HCT116 (cell line): ENCODE data around the gene OSBP2. TPM values are rescaled to one million over a fixed set of nuclear protein-coding genes. Genes with fewer than 3 reads are reported as not detected.

Experiments used
- ATAC-seq: fragments of 200-7000 bp; cut with Tn5 transposase; 2 replicates; pipeline ENCODE4 v1.9.1; 2020; ENCODE audit warnings: mild to moderate bottlenecking, moderate library complexity
- BruUV-seq: library from RNA; stranded (reverse); fragments of 400-500 nt; replicated peaks from 2 replicates; lab custom pipeline; 2021; lab: Mats Ljungman, UMichigan
- CTCF ChIA-PET: fragments of 300-600 bp; sonication (Branson Sonifier 250); formaldehyde crosslinking; loops from one replicate; lab custom pipeline; 2021; ENCODE audit warnings: antibody characterized with exemption; lab: Charles Lee
- POLR2A ChIA-PET: fragments of 300-600, 350-600 bp; sonication (Branson Sonifier 250); formaldehyde crosslinking; loops from one replicate; lab custom pipeline; 2021; ENCODE audit warnings: antibody characterized with exemption; lab: Charles Lee
- RAD21 ChIA-PET, 2 experiments: fragments of 300-600 bp; sonication (Branson Sonifier 250); formaldehyde crosslinking; loops; one replicate each; lab custom pipeline; 2023; ENCODE audit warnings: low total read pairs in 2 of 2; ENCODE audit not compliant: uncharacterized antibody in 2 of 2, unreplicated experiment in 2 of 2, low non-redundant PET in 1 of 2; lab: Charles Lee
- DNase-seq: peaks from one replicate; pipeline ENCODE4 v3.0.0-alpha.2; 2010; ENCODE audit warnings: low read depth, low spot score
- H2AFZ ChIP-seq: fragments of 200-600 bp; shearing (Covaris generic), sonication (generic); 2 replicates; pipeline ENCODE4 v1.6.1; 2017; ENCODE audit warnings: low read depth, mixed run types, mixed read lengths, antibody characterized with exemption, low read length; ENCODE audit not compliant: poor library complexity, severe bottlenecking
- H3K27ac ChIP-seq: 2 replicates; pipeline ENCODE4 v1.5.1; 2012; ENCODE audit warnings: low read depth, low read length
- H3K27me3 ChIP-seq: fragments of 200-600 bp; sonication (generic); 2 replicates; pipeline ENCODE4 v1.6.1; 2016; ENCODE audit warnings: mixed run types, low read length, mixed read lengths; ENCODE audit not compliant: insufficient read depth
- H3K36me3 ChIP-seq, 2 experiments: fragments of 200-500 bp in 1 of 2; fragments of 200-600 bp in 1 of 2; sonication (Bioruptor generic) in 1 of 2; sonication (generic) in 1 of 2; 2 replicates each; pipeline versions ENCODE4 v1.5.1 to v1.6.1; 2014 to 2016; ENCODE audit warnings: low read length in 2 of 2, inconsistent platforms in 1 of 2, mixed read lengths in 1 of 2, mixed run types in 1 of 2; ENCODE audit not compliant: insufficient read depth in 2 of 2, control insufficient read depth in 1 of 2
- H3K4me1 ChIP-seq, 2 experiments: fragments of 200-600 bp in 1 of 2; sonication (generic) in 1 of 2; 2 replicates each; pipeline versions ENCODE4 v1.5.1 to v1.6.1; 2012 to 2017; ENCODE audit warnings: low read length in 2 of 2, inconsistent platforms in 1 of 2, mild to moderate bottlenecking in 1 of 2, mixed read lengths in 1 of 2, mixed run types in 1 of 2, moderate library complexity in 1 of 2; ENCODE audit not compliant: insufficient read depth in 2 of 2, control insufficient read depth in 1 of 2
- H3K4me2 ChIP-seq: fragments of 200-600 bp; sonication (generic); 2 replicates; pipeline ENCODE4 v1.6.1; 2017; ENCODE audit warnings: mixed run types, low read length, mixed read lengths
- H3K4me3 ChIP-seq, 2 experiments: fragments of 200-600 bp in 1 of 2; sonication (generic) in 1 of 2; replicated peaks in 1 of 2; 2 replicates each; pipeline ENCODE4 v1.5.1; 2011 to 2016; ENCODE audit warnings: low read length in 2 of 2, control low read depth in 1 of 2, low read depth in 1 of 2, mild to moderate bottlenecking in 1 of 2, mixed read lengths in 1 of 2, mixed run types in 1 of 2
- H3K79me2 ChIP-seq: fragments of 200-600 bp; sonication (generic); 2 replicates; pipeline ENCODE4 v1.6.1; 2017; ENCODE audit warnings: mild to moderate bottlenecking, mixed run types, low read length, moderate library complexity, mixed read lengths; ENCODE audit not compliant: insufficient read depth
- H3K9ac ChIP-seq: fragments of 200-600 bp; sonication (generic); 2 replicates; pipeline ENCODE4 v1.6.1; 2016; ENCODE audit warnings: low read length, mixed read lengths
- H3K9me2 ChIP-seq: fragments of 200-600 bp; sonication (generic), shearing (Covaris generic); 2 replicates; pipeline ENCODE4 v1.6.1; 2017; ENCODE audit warnings: mixed run types, mild to moderate bottlenecking, moderate library complexity; ENCODE audit not compliant: insufficient read depth
- H3K9me3 ChIP-seq, 2 experiments: fragments of 200-500 bp in 1 of 2; fragments of 200-600 bp in 1 of 2; sonication (Bioruptor generic) in 1 of 2; sonication (generic) in 1 of 2; 2 replicates each; pipeline ENCODE4 v1.6.1; 2014 to 2017; ENCODE audit warnings: low read length in 2 of 2, mixed read lengths in 2 of 2, inconsistent platforms in 1 of 2, low read depth in 1 of 2, mild to moderate bottlenecking in 1 of 2, mixed run types in 1 of 2, moderate library complexity in 1 of 2; ENCODE audit not compliant: control insufficient read depth in 1 of 2, insufficient read depth in 1 of 2
- H4K20me1 ChIP-seq: fragments of 200-600 bp; sonication (generic), shearing (Covaris generic); 2 replicates; pipeline ENCODE4 v1.6.1; 2017; ENCODE audit warnings: mixed run types, mild to moderate bottlenecking, moderate library complexity; ENCODE audit not compliant: insufficient read depth
- ATF3 ChIP-seq: IDR thresholded peaks from 2 replicates; pipeline ENCODE4 v1.6.1; 2012
- CBX3 ChIP-seq: IDR thresholded peaks from 2 replicates; pipeline ENCODE4 v1.6.1; 2012; ENCODE audit warnings: low read depth
- CEBPB ChIP-seq: IDR thresholded peaks from 2 replicates; pipeline ENCODE4 v1.6.1; 2012; ENCODE audit warnings: low read depth
- CTCF ChIP-seq, 3 experiments: fragments of 200-600 bp in 1 of 3; sonication (generic) in 1 of 3; IDR thresholded peaks in 2 of 3; conservative IDR thresholded peaks in 1 of 3; 2 replicates each; pipeline ENCODE4 v1.5.1; 2012 to 2017; ENCODE audit warnings: low read depth in 2 of 3, low read length in 2 of 3, antibody characterized with exemption in 1 of 3, borderline replicate concordance in 1 of 3, control low read depth in 1 of 3, mild to moderate bottlenecking in 1 of 3, mixed read lengths in 1 of 3, mixed run types in 1 of 3, moderate library complexity in 1 of 3; ENCODE audit not compliant: insufficient read depth in 1 of 3
- EGR1 ChIP-seq: IDR thresholded peaks from 2 replicates; pipeline ENCODE4 v1.6.1; 2012; ENCODE audit warnings: low read depth
- ELF1 ChIP-seq: IDR thresholded peaks from 2 replicates; pipeline ENCODE4 v1.6.1; 2012; ENCODE audit warnings: low read depth, borderline replicate concordance
- EZH2phosphoT487 ChIP-seq: fragments of 200-600 bp; IDR thresholded peaks from 2 replicates; pipeline ENCODE4 v1.6.1; 2018; ENCODE audit warnings: antibody characterized with exemption, borderline replicate concordance
- JUND ChIP-seq: IDR thresholded peaks from 2 replicates; pipeline ENCODE4 v1.6.1; 2012
- MAX ChIP-seq: IDR thresholded peaks from 2 replicates; pipeline ENCODE4 v1.6.1; 2012
- POLR2A ChIP-seq: IDR thresholded peaks from 2 replicates; pipeline ENCODE4 v1.7.0; 2011; ENCODE audit warnings: borderline replicate concordance; ENCODE audit not compliant: insufficient read depth, insufficient read length; ENCODE audit errors: extremely low read depth
- POLR2AphosphoS5 ChIP-seq: IDR thresholded peaks from 2 replicates; pipeline ENCODE4 v1.6.1; 2011; ENCODE audit warnings: mild to moderate bottlenecking, low read depth, low read length, moderate library complexity
- RAD21 ChIP-seq: IDR thresholded peaks from 2 replicates; pipeline ENCODE4 v1.6.1; 2012; ENCODE audit warnings: low read depth, mild to moderate bottlenecking
- REST ChIP-seq: IDR thresholded peaks from 2 replicates; pipeline ENCODE4 v1.6.1; 2012; ENCODE audit warnings: low read depth
- SIN3A ChIP-seq: IDR thresholded peaks from 2 replicates; pipeline ENCODE4 v1.6.1; 2012; ENCODE audit warnings: low read depth
- SP1 ChIP-seq: IDR thresholded peaks from 2 replicates; pipeline ENCODE4 v1.6.1; 2012; ENCODE audit warnings: low read depth
- SRF ChIP-seq: IDR thresholded peaks from 2 replicates; pipeline ENCODE4 v1.6.1; 2012; ENCODE audit warnings: low read depth
- TCF7L2 ChIP-seq: IDR thresholded peaks from 2 replicates; pipeline ENCODE4 v1.7.0; 2011; ENCODE audit warnings: borderline replicate concordance, inconsistent platforms; ENCODE audit not compliant: insufficient read depth, insufficient read length; ENCODE audit errors: extremely low read depth
- YY1 ChIP-seq: IDR thresholded peaks from 2 replicates; pipeline ENCODE4 v1.6.1; 2011; ENCODE audit warnings: low read length, low read depth, moderate library complexity, mild to moderate bottlenecking; ENCODE audit not compliant: insufficient replicate concordance; ENCODE audit errors: extremely low read depth
- ZBTB33 ChIP-seq: IDR thresholded peaks from 2 replicates; pipeline ENCODE4 v1.6.1; 2011; ENCODE audit warnings: mild to moderate bottlenecking, low read length, moderate library complexity; ENCODE audit not compliant: insufficient replicate concordance; ENCODE audit errors: extremely low read depth
- ZNF274 ChIP-seq: fragments of 200-500 bp; sonication (Bioruptor generic); IDR thresholded peaks from 2 replicates; pipeline ENCODE4 v1.6.1; 2014; ENCODE audit warnings: mild to moderate bottlenecking, low read depth, low read length, inconsistent platforms
- intact Hi-C: fragments of 100-400 bp; cut with micrococcal nuclease; formaldehyde crosslinking; loops from 2 replicates; pipeline ENCODE4 v1.10.0; 2022
- total RNA-seq: library from RNA; stranded (reverse); gene quantifications from one replicate; pipeline ENCODE4 v1.2.1, GENCODE V29; 2021; ENCODE audit not compliant: unreplicated experiment

The OSBP2 gene
- total RNA-seq, 1 experiment from 2014 or later: 12.9 TPM

- Histone ChIP-seq H3K36me3 (no peaks in the 10 kb centered on the region), H3K79me2 (no peaks in the 10 kb centered on the region), H3K27ac (no peak overlapping the region), H4K20me1 (no peaks in the 10 kb centered on the region), H3K4me2 (peak overlapping the region; percentile 63), H3K4me1 (peaks cover 26 to 34% of the 10 kb centered on the region in 2 experiments), H3K9ac (no peak overlapping the region), H3K9me3 (no peaks in the 10 kb centered on the region), H3K4me3 (no peak overlapping the region), H3K9me2 (no peaks in the 10 kb centered on the region), H2AFZ (no peak overlapping the region), H3K27me3 (no peaks in the 10 kb centered on the region)
- no TSS peak for BruUV-seq
- ChIA-PET CTCF (no interaction called here), POLR2A (no interaction called here), RAD21 (no interaction called here)
- ATAC-seq (0 out of 2 replicates have a peak, but pooled peaks have one; percentile 23), DNase-seq (no peak)
- intact Hi-C loops: no loop called here
- TF ChIP-seq POLR2AphosphoS5 (no peak), CEBPB (no peak), YY1 (no peak), CBX3 (no peak), EZH2phosphoT487 (no peak), ZBTB33 (no peak), TCF7L2 (no peak), POLR2A (no peak), ELF1 (no peak), SIN3A (no peak), ATF3 (no peak), CTCF (IDR thresholded peaks at IDR 0.05 in 2 of 3, conservative IDR thresholded peaks at IDR 0.05 in 1 of 3; ENCODE audit: borderline replicate concordance in 1 of 3, insufficient read depth in 1 of 3, low read depth in 2 of 3, low read length in 2 of 3) (no peak), SRF (no peak), REST (no peak), ZNF274 (no peak), RAD21 (no peak), EGR1 (no peak), JUND (no peak), MAX (no peak), SP1 (no peak)
Observed at GRCh38 chr22:30718491-30718890, 23.8 kb downstream of the OSBP2 start.
